GM12878 (cell line): ENCODE results near the gene TBC1D10B.

Source experiments
- CEBPB ChIP-seq, 2 experiments: fragments of 150-350 bp in 1 of 2; IDR thresholded peaks; 2 replicates each; pipeline ENCODE4 v1.6.1; 2012 to 2014; ENCODE audit warnings: low read depth in 2 of 2, low read length in 2 of 2, borderline replicate concordance in 1 of 2, inconsistent platforms in 1 of 2
- POLR2AphosphoS5 ChIP-seq: IDR thresholded peaks from 2 replicates; pipeline ENCODE4 v1.6.1; 2011; ENCODE audit warnings: mild to moderate bottlenecking, low read length, inconsistent platforms
- TF ChIP-seq, protein P1 (sequence below), 3 experiments: IDR thresholded peaks in 2 of 3; conservative IDR thresholded peaks in 1 of 3; 2 replicates each; pipeline ENCODE4 v1.5.1; 2011; ENCODE audit warnings: low read depth in 3 of 3, low read length in 3 of 3, mild to moderate bottlenecking in 3 of 3, control low read depth in 2 of 3, moderate library complexity in 2 of 3, inconsistent platforms in 1 of 3, mixed read lengths in 1 of 3; ENCODE audit not compliant: control insufficient read depth in 2 of 3, insufficient read depth in 1 of 3; ENCODE audit errors: extremely low read depth in 1 of 3

DNA sequence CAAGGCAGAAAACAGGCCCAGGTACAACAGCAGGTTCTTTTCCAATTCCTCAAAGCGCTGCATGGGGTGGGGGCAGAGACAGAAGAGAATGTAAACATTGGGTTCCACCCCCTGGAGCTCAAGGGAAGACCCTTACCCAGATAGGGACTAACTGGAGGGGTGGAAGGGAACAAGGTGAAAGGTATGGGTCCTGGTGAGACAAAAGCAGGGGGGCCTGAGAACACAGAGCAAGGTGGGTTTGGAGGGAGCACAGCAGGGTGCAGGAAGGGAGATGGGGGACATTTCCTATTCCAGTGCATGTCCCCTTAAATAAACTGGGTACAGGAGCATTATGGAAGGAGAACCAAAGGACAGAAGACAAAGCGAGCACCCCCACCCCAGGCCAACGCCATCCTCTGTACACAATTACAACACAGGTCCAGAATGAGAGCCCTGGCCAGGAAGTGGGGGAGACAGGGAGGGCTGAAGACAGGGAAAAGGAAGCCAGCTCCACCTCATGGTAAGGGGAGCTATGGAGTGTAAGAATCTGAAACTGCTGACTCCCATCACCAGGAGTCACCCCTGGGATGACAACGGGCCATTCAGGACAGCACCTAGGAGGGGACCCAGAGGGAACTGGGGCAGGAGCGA is 13.1 kb downstream of the TBC1D10B start:
- no peak for TF ChIP-seq POLR2AphosphoS5
- TF ChIP-seq CEBPB (IDR thresholded peaks at IDR 0.05; ENCODE audit: borderline replicate concordance in 1 of 2, low read depth in 2 of 2, low read length in 2 of 2) = no peak
- TF ChIP-seq, protein P1, sequence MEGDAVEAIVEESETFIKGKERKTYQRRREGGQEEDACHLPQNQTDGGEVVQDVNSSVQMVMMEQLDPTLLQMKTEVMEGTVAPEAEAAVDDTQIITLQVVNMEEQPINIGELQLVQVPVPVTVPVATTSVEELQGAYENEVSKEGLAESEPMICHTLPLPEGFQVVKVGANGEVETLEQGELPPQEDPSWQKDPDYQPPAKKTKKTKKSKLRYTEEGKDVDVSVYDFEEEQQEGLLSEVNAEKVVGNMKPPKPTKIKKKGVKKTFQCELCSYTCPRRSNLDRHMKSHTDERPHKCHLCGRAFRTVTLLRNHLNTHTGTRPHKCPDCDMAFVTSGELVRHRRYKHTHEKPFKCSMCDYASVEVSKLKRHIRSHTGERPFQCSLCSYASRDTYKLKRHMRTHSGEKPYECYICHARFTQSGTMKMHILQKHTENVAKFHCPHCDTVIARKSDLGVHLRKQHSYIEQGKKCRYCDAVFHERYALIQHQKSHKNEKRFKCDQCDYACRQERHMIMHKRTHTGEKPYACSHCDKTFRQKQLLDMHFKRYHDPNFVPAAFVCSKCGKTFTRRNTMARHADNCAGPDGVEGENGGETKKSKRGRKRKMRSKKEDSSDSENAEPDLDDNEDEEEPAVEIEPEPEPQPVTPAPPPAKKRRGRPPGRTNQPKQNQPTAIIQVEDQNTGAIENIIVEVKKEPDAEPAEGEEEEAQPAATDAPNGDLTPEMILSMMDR (IDR thresholded peaks at IDR 0.05 in 2 of 3, conservative IDR thresholded peaks at IDR 0.05 in 1 of 3; ENCODE audit: control insufficient read depth in 2 of 3, extremely low read depth in 1 of 3, insufficient read depth in 1 of 3, low read depth in 3 of 3, low read length in 3 of 3) = no peak; a peak in 1 of 6 replicates
